Hypothalamus (tissue), 51 donors: ENCODE results near the gene RAB14.
A peak's percentile ranks its signal among the peaks of the same experiment; 100 is the strongest.

ENCODE experiments used
- DNase-seq, 51 donors: peaks; one replicate each; lab custom pipeline; 2025; lab: John Stamatoyannopoulos, UW

Gene RAB14

GRCh38 chr9:121201738-121202533, at the start of gene RAB14:
TSS of gene RAB14 (minus strand) at chr9:121201869. CDS start at chr9:121193412, 8,457 bp downstream.
- peak; percentile 93 to 100 (median 98) for DNase-seq

DNA sequence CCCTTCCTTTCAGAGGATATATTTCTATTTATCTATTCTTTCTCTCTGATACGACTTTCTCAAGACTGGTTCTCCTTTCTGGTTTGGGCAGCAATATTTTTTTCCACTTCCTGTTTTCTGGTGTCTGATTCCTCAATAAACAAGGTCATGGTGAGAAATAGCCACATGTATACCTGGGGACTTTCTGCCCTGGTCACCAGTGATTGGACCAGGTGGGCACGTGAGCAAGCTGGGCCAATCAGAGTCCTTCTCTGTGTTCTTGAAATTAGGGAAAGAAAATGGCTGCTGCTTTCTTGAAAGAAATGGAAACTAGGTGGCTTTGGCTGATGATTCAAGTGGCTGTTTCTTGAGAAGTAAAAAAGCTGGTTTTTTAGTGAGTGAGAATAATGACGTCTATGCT, 47.9 kb upstream of the RAB14 start:
- DNase-seq, result no peak

DNA sequence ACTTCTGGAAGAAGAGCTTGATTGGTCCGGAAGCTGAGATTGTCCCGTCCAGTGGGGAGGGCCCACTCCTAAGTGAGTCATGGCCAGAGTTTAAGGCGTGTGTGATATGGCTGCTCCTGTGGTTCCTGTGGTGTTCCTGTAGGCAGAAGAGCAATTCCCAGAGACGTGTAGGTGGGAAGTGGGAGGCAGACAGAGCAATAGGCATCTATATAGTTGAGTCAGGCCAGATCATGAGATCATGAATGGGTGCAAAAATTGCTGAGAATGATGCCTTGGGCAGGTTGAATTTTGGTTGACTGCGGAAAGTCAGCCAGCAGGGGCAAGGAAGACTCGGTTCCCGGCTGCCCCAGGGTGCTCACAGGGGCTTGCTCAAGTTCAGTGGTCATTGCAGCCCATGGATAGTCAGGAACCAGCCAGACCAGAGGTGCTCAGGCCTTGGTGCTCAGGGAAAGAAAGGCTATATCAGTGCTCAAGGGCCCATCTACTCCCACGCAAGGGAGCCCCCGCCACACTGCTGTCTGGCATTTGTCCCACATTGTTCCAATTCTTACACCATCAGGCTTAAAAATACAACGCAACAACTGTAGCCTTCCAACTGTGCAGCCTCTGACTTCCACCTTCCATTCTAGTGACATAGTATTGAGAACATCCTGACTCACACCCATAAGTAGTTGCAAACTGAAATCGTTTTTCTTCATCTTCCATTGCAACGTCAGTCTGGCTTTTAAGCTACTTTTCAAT, 45.3 kb upstream of the RAB14 start:
- no peak for DNase-seq

DNA sequence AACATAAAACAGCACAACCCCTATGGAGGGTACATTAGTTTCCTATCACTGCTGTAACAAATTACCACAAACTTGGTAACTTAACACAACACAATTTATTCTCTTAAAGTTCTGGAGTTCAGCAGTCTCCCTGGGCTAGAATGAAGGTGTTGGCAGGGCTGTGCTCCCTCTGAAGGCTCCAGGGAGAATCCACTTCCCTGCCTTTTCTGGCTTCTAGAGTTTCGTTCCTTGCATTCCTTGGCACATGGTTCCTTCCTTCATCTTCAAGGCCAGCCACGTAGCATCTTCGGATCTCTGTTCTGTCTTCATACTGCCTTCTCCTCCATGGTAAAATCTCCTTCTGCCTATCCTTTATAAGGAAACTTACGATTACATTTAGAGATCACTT, 41.3 kb upstream of the RAB14 start:
- DNase-seq, result no peak

DNA sequence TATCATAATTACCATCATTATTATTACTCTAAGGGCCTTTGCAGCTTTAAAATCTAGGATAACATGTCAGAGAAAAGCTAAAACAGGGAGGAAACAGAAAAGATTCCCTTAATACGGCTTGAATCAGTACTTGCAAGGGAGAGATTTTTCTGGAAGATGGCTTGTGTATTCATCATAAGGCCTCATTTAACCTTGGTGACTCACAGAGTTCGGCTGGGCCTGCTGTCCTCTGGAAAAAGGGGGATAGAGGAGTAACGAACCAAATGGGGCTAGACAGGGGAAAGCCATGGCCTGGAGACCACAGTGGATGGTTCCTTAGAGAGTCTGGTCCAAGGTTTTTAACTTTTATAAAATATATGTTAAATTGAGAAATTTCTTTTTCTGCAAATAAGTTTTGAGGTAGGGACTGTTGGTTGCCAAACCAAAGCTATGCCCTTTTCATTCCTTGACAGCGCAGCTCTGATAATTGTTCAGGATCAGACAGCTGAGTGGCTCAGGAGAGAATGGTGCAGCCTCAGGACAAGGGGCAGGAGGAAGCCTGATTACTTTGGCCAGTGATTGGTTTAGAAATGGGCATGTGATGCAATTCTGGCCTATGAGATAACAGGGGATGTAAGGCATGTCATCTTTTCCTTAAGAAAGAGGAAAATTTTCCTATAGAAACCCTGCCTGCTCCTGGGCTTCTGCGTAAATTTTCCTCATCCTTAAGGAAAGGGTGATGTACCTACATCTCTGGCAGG, 40.7 kb upstream of the RAB14 start:
- no peak for DNase-seq

- no peak for DNase-seq
These were observed 38.9 kb upstream of the RAB14 start for GRCh38 chr9:121240472-121241135.

DNA sequence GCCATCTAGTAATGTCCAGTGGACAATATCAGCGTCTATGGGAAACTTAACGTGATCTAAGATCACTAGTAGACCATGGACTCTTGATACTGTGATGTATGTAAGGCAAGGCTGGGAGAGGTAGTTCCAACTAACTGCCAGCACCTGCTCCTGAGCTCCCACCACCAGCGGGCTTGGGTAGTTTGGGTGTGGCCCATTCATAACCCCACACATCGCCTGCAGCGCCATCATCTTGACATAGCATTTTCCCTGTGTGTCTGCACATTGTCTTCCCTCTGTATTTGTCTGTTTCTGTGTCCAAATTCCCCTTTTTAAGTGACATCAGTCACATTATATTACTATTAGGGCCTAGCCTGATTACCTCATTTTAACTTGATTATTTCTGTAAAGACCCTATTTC, 38.2 kb upstream of the RAB14 start:
- DNase-seq, result no peak

GRCh38 chr9:121239071-121239470, 37.4 kb upstream of the RAB14 start:
- no peak for DNase-seq

GRCh38 chr9:121237916-121238315, 36.2 kb upstream of the RAB14 start:
- no peak for DNase-seq

DNA sequence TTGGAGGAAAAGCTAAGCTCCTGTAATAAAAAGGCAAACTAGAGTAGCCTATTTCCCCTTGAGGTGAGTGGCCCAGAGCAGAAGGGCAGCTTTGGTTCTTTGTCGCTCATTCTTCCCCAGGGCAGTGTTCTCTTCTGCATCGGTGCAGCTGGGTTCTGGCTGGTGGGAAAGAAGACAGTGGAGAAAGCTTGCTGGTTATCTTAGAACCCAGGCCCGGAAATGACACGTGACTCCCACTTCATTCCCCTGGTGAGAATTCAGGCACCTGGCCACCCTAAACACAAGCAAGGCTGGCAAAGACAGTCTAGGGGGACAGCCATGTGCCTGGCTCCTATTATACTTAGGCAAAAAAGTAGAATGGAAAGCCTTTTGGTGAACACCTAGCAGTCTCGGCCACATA, 33.8 kb upstream of the RAB14 start:
- DNase-seq, result no peak

- DNase-seq, result no peak
These were observed 33.1 kb upstream of the RAB14 start for GRCh38 chr9:121234832-121235161.

GRCh38 chr9:121233906-121234831, 32.5 kb upstream of the RAB14 start:
- no peak for DNase-seq

DNA sequence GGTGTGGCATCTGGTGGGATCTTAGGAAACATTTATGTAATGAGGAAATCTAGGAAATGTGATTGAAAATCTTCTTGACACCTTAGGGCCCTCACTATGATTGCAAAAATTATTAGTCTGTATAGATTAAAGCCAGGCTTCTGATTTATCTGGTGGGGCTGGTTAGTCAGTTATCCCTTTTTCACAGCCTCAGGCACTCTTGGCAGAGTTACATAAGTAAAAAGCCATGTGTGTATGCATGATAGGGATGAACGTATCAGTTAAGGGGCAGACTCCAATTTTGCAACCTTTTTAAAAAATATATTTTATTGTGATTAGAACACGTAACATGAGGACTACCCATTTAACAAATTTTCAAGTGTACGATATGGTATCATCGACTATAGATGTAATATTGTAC, 30.6 kb upstream of the RAB14 start:
- DNase-seq, result no peak

DNA sequence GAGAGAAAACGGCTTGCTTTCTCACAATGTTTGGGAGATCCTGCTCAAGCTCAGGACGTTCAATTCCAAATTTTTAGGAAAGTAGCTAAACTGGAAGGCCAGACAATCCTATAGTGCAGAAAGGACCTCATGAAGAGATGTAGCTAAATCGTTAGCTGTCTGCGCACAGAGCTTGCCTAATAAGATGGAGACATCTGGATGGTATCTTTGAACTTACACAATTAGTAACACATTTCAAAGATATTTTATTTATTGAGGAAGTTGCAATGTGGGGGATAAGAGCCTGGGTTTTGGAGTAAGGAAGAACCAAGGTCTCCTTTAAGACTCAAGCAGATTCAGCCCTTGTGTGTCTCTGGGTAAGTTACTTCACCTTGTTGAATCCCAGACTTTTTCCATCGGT, 28.6 kb upstream of the RAB14 start:
- no peak for DNase-seq

- no peak for DNase-seq
These were observed 26.2 kb upstream of the RAB14 start for GRCh38 chr9:121227862-121228261.

GRCh38 chr9:121226175-121226574, 24.5 kb upstream of the RAB14 start:
- DNase-seq, result no peak

DNA sequence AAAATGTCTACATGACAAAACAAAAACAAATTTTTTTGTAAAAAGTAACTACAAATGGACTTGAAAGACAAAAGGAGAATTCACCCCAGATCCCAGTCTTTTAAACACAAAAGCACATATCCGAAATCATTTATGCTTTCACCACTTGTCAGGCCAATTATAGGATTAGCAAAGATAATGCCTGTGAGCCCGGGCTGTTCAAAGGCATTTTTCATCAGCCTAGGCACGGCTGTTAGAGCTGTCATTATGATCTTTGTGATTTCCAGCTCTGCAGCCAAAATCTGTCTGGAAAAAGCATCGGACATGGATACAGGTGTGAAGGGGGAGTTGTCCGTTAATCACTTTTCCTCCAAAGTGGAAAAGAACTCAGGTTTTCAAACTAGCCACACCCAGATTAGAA, 23.6 kb upstream of the RAB14 start:
- no peak for DNase-seq

DNA sequence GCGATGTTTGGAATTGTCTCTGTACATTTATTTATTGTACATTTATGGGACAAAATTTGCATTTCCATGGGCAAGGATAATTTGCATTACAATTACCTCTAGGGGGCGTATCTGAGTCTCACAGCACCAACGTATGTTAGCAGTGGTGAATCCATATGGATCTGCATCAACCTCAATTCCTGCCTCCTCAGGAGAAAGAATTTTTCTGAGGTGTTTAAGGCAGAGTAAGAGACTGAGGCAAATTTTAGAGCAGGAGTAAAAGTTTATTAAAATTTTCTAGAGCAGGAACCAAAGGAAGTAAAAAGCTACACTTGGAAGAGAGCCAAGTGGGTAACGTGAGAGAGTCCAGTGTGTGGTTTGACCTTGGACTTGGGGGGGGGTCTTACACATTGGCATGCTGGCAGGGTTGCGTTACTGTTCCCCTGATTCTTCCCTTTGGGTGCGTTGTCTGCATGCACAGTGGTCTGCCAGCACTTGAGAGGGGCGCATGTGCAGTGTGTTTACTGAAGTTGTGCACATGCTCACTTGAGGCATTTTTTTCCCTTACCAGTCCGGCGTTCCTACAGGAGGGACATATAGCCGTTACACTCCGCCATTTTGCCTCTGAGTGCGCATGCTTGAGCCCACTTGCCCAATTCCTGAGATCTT, 21.0 kb upstream of the RAB14 start:
- peak in 2 of 51 donors; percentile 6 to 16 for DNase-seq

DNA sequence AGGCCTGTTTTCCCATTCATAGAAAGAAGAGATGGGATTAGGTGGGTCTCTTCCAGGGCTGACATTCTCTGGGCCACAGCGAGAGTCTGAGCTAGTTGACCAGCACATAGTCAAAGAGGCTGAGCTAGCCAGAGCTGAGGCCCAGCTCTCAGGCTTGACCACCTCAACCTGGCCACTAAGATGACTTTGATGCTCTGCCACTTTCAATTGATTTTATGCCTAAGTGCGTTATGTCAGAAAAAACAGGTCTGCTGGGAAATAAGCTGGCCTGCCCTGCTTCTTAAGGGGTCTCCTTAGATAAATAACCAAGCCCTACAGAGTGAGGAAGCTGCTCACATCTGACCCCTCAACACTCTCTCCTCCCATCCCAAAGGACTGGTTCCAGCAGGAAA, 20.0 kb upstream of the RAB14 start:
- DNase-seq, result no peak
